ENCODE measurements around the gene HOXB13.

DNA sequence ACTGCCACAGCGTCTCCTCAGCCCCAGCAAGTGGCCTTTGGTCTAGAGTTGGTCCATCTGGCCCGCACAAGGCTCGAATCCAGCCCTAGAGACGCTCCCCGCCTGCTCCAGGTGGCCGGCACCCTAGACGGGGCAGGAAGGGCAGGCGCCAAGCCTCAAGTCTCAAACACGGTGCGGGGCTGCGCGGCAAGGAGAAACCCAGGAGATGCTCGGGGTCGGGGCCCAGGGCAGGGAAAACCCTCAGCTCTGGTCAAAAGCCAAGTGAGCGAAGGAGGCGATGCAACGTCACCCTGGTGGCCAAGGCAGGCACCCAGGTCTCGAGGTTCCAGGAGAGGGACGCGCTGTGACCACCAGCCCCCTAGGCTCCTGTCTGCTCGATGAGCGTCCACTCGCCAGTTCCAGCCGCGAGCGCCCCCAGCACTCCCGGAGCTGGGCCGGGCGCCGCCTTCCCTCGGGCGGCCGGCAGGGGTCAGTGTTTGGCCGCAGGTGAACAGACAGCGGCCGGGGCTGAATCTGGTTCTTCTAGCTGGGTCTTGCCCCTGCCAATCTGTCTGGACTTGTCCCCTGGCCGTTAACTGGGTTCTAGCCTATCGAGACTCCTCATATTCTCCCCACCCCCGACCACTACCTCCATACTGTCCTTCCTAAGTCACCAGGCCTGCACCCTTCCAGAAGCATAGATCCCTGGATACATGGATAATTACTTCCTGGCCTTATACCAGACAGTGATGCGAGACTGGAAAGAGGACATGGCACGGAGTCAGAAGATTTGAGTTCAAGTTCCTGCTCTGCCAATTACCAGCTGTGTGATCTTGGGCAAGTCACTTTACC lies 50.2 kb downstream of the HOXB13 start:
- TF ChIP-seq POLR2A (IDR thresholded peaks at IDR 0.05), result no peak
- TF ChIP-seq, protein P1, sequence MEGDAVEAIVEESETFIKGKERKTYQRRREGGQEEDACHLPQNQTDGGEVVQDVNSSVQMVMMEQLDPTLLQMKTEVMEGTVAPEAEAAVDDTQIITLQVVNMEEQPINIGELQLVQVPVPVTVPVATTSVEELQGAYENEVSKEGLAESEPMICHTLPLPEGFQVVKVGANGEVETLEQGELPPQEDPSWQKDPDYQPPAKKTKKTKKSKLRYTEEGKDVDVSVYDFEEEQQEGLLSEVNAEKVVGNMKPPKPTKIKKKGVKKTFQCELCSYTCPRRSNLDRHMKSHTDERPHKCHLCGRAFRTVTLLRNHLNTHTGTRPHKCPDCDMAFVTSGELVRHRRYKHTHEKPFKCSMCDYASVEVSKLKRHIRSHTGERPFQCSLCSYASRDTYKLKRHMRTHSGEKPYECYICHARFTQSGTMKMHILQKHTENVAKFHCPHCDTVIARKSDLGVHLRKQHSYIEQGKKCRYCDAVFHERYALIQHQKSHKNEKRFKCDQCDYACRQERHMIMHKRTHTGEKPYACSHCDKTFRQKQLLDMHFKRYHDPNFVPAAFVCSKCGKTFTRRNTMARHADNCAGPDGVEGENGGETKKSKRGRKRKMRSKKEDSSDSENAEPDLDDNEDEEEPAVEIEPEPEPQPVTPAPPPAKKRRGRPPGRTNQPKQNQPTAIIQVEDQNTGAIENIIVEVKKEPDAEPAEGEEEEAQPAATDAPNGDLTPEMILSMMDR (IDR thresholded peaks at IDR 0.05), result peak in 3 of 4 donors; percentile 83 to 96 (median 95)

All from right lobe of liver (tissue), 4 donors.